ENCODE measurements around the gene AKAP6.

DNA sequence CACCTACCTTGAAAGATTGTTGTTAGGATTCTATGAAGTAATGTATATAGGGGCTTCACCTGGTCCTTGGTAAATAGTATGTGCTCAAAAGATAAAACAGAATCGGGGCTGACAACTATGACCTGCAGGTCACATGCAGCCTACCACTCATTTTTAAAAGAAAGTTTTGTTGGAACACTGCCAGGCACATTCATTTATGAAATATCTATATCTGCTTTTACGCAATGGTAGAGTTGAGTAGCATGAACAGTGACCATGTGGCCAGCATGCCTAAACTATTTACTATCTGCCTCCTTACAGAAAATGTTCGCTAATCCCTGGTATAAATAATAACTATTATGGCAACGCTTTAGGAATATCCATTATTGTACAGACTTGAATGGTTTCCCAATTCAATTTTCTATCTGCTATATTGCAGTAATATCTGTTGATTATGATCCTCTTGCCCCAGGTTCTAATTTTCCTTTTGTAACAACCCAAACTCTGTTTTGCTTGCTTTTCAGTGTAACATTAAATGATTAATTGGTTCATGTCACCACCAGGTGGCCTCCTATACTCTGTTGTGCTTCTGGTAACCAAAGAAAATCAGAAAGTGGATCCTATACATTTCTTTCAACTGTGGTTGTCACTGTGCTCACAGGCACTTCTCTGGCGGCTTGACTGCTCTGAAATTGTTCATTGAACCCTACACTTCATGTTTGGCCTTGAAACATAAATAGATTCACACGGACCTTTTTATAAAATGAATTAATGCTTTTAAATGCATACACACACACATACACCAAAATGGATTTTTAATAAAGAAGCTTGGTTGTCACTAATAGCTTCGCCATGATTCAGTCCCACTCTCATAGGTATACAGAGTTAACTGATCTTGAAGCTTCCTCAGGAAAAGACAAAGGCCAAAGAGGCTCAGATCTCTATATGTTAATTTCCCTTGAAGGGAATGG lies 381.9 kb downstream of the AKAP6 start:
- TF ChIP-seq, protein P1, sequence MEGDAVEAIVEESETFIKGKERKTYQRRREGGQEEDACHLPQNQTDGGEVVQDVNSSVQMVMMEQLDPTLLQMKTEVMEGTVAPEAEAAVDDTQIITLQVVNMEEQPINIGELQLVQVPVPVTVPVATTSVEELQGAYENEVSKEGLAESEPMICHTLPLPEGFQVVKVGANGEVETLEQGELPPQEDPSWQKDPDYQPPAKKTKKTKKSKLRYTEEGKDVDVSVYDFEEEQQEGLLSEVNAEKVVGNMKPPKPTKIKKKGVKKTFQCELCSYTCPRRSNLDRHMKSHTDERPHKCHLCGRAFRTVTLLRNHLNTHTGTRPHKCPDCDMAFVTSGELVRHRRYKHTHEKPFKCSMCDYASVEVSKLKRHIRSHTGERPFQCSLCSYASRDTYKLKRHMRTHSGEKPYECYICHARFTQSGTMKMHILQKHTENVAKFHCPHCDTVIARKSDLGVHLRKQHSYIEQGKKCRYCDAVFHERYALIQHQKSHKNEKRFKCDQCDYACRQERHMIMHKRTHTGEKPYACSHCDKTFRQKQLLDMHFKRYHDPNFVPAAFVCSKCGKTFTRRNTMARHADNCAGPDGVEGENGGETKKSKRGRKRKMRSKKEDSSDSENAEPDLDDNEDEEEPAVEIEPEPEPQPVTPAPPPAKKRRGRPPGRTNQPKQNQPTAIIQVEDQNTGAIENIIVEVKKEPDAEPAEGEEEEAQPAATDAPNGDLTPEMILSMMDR (IDR thresholded peaks at IDR 0.05): peak; percentile 29 to 31
- TF ChIP-seq POLR2AphosphoS5 (IDR thresholded peaks at IDR 0.05): no peak
